ENCODE measurements around the gene GRHPR. TPM values are rescaled to one million over a fixed set of nuclear protein-coding genes. Genes with fewer than 3 reads are reported as not detected.
"Not testable (repeated sequence)": the region's sequence is repeated elsewhere in the genome, so short reads cannot be mapped to it uniquely, and the experiment has no call there.

The GRHPR gene
- polyA plus RNA-seq, 4 donors = 122 to 161 (median 131) TPM

DNA sequence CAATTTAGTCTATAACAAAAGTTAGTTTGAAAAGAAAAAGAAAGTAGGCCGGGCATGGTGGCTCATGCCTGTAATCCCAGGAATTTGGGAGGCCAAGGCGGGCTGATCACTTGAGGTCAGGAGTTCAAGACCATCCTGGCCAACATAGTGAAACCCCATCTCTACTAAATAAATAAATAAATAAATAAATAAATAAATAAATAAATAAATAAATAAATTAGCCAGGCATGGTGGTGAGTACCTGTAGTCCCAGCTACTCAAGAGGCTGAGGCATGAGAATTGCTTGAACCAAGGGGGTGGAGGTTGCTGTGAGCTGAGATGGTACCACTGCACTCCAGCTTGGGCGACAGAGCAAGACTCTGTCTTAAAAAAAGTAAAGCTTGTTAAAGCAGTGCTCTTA lies 24.5 kb upstream of the GRHPR start:
- DNase-seq (ENCODE audit: low read depth in 4 of 4, low spot score in 3 of 4) = not testable (repeated sequence)

DNA sequence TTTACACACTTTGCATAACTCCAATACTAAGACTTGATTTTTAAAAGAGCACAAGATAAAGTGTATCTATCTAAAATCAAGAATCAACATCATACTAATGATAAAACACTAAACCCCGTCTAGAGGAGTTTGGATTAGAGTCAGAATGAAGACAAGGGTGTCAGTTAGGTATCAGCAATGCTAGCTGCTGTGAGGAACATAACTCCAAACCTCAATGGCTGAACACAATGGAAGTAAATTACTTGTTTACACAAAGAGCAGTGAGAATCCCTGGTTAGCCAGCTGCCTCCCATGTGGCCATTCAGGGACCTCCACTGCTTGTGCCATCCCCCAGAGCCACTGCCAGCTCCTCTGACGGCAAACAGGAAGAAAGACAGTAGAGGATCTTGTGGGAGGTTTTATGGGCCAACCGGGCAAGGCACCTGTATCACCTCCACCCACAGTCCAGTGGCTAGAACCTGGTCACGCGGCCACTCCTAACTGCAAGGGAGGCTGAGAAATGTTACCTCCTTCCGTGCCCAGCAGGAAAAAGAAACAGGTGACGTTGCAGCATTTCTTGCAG lies 24.0 kb upstream of the GRHPR start:
- no peak for DNase-seq (ENCODE audit: low read depth in 4 of 4, low spot score in 3 of 4)

DNA sequence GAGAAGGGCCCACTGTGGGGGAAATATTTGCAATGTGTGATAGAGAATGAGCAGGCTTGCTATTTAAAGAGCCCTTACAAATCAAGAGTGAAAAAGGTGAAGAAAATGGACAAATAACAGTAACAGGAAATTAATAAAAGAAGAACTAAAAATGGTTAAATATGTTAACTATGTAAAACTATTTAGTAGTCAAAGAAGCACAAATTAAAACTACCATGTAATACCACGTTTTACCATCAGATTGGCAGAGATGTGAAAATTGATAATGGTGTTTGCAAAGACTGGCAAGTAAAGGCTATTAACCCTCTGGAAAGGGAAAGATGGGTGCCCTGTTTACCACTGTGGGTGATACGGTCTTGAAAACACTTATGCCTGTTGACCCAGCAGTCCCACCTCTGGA lies 23.2 kb upstream of the GRHPR start:
- DNase-seq (ENCODE audit: low read depth in 4 of 4, low spot score in 3 of 4) = no peak

DNA sequence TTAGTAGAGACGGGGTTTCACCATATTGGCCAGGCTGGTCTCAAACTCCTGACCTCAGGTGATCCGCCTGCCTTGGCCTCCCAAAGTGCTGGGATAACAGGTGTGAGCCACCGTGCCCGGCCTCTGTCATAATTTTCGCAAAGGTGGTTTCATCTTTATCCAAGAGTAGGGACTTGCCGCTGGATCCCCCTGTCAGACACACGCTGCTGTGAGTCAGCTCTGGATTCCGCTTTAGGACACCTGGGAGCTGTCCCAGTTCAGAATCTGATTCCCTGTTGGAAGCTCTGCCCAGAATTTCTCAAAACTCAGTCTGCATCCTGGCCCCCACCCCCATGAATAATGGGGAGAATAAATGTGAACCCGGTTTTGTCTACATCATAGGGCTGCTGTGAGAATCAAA lies 17.9 kb upstream of the GRHPR start:
- no peak for DNase-seq (ENCODE audit: low read depth in 4 of 4, low spot score in 3 of 4)

DNA sequence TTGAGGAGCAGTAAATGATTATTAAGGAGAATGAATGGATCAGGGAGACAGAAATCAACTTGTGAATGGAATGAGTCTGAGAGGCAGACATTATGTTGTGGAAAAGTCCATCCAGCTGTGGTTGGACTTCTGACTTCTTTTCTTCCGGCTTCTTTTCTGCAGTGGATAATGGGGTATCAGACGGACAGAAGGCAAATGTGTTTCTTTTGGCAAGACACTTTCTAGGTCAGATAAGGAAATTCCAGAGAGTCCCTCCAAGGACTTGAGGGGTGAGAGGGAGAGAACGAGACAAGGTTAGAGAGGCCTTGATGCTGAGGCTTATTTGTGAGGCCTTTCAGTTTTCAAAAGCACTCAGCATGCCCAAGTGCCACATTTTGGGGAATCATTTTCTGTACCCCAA lies 17.1 kb upstream of the GRHPR start:
- no peak for DNase-seq (ENCODE audit: low read depth in 4 of 4, low spot score in 3 of 4)

DNA sequence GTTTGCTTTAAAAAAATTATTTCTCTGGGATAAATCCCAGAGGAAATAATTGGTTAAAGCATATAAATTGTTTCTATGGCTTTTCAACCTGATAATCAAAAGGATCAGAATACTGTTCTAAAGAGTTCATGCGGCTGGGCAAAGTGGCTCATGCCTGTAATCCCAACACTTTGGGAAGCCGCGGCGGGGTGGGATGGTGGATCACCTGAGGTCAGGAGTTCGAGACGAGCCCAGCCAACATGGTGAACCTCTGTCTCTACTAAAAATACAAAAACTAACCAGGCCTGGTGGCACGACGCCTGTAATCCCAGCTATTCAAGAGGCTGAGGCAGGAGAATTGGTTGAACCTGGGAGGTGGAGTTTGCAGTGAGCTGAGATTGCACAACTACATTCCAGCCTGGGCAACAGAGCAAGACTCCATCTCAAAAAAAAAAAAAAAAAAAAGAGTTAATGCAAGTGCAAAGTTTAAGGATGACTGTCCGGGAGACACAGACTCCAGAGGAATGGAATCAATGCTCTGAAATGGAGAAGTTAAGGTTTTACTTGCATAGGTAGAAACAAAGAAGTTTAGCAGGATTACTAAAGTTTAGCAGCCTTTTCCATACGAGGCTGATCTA lies 16.6 kb upstream of the GRHPR start:
- DNase-seq (ENCODE audit: low read depth in 4 of 4, low spot score in 3 of 4) = no peak

DNA sequence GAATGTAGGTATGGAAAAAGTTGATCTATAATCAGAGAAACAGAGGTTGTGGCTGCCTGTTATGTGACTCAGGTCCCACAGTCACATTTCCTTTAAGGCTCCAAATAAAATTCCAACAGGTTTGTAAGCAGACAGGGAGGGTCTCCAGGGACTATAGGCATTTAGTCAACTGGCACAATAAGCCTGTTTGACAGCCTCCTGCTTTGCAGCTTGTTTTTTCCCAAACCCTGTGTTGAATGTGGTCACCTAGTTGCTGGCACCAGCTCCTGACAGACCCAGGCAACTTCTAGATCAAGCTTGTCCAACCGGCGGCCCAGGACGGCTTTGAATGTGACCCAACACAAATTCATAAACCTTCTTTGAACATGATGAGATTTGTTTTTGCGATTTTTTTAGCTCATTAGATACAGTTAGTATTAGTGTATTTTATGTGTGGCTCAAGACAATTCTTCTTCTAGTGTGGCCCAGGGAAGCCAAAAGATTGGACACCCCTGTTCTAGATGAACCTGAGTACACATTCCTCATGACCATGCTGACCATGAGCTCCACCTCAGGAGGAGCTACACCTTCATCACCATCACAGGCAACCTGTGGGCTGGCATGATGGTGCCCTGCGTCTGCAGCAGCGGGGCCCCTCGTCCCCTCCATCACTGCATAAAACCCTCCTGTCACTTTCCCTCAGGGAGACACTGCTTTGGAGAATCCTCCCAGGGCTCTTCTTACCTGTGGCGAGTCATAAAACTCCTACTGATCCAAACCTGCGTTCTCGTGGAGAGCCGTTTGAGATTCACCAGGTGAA lies 15.7 kb upstream of the GRHPR start:
- DNase-seq (ENCODE audit: low read depth in 4 of 4, low spot score in 3 of 4) = no peak

DNA sequence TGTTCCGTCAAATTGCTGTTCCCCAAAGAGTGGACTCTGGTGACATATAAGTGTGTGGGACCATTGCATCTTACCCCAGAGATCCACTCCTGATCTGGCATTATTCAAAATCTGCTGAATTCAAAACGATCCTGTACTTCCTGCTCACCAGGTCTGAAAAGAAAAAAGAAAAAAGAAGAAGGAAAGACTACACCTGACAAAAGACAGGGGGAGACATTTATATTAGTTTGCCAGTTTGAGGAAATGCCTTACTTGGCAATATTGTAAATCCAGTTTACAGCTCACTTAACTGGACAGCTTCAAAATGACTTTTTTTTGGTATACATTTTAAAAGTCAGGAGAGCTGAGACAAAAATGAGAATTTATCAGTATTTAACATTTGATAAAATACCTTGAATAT lies 15.0 kb upstream of the GRHPR start:
- no peak for DNase-seq (ENCODE audit: low read depth in 4 of 4, low spot score in 3 of 4)

DNA sequence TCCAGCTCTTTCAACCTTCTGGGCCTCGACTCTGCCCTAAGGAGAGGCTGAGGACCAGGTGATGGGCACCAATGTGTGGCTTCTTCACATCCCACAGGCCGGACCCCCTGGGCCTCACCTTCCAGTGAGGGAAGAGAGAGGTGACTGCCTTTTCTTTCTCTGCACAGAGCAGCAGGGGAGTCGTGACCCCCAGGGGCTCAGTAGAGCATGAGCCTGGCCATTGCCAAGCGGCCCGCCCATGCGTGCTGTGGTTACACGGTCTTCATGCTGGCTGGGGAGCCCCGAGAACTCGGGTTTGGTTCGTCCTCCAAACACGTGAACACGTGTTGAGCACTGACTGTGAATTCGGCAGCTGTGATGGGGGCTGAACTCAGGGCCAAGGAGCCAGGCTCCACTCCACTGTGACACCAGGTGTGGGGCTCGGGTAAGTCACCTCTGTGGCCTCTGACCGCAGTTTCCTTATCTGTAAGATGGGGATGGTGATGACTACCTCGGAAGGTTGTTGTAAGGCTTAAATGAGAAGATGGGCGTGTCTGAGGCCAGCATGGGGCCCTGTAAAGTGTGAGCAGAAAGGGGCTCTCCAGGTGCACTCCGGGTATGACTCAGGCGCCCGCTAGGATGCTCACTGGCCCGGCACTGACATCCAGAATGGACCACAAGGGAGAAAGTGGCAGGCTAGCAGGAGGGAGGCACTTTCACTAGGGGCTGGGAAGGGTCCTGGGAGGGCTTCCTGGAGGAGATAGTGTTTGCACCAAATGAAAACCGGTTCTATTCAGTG lies 13.4 kb upstream of the GRHPR start:
- DNase-seq (ENCODE audit: low read depth in 4 of 4, low spot score in 3 of 4) = no peak

DNA sequence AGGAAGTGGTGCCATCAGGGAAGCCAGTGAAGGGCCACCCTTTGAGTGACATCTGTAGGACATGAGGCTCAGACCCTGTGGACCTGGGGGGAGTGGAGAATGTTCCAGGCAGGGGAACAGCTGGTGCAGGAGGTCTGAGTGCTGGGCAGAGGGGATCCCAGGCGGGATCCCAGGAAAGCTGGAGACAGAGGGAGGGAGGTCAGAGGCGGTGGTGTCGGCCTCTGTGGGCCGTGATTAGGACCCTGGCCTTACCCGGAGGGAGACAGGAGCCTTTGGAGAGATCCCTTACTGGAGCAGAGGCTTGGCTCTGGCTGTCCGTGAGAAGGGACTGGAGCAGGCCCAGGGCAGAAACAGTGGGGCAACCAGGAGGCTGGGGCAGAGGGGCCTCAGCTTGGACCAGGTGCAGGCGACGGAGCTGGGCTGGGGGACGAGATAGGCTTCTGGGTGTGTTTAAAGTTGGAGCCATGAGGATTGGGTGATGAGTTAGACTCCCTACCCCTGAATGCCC lies 12.1 kb upstream of the GRHPR start:
- no peak for DNase-seq (ENCODE audit: low read depth in 4 of 4, low spot score in 3 of 4)

DNA sequence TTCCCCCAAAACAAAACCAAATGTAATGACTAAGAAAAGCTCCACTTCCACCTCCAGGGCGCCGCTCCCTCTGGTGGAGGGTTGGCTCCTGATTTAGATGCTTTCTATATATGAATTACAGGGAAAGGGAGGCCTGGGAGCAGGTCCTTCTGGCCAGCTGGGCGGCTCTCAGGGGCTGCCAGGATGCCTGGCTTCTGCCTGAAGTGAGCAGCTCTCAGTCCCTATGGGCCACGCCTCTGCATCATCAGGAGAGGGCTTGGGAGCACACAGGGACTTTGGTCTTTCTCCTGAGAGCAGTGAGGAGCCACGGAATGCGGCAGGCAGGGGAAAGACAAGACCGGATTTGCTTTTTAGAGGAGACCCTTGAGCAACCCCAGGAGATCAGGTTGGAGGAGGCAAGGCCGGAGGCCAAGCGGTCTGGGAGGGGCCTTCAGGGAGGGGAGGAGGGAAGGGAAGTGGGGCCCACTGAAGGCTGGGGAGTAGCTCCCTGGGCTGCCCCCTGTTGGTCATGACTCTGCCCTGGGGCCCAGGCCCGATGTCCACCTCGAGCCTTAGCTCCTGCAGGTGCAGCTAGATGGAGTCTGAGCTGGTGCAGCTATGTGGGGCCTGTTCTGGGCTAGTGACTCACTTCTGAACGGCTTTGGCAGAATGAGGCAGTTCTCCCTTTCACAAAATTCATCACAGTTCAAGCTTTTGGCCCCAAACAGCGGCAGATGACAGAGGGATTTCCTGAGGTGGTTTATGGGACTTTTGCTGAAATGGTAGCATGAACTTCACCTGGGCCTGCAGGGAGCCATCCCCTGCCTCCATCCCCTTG lies 11.3 kb upstream of the GRHPR start:
- DNase-seq (ENCODE audit: low read depth in 4 of 4, low spot score in 3 of 4) = no peak

DNA sequence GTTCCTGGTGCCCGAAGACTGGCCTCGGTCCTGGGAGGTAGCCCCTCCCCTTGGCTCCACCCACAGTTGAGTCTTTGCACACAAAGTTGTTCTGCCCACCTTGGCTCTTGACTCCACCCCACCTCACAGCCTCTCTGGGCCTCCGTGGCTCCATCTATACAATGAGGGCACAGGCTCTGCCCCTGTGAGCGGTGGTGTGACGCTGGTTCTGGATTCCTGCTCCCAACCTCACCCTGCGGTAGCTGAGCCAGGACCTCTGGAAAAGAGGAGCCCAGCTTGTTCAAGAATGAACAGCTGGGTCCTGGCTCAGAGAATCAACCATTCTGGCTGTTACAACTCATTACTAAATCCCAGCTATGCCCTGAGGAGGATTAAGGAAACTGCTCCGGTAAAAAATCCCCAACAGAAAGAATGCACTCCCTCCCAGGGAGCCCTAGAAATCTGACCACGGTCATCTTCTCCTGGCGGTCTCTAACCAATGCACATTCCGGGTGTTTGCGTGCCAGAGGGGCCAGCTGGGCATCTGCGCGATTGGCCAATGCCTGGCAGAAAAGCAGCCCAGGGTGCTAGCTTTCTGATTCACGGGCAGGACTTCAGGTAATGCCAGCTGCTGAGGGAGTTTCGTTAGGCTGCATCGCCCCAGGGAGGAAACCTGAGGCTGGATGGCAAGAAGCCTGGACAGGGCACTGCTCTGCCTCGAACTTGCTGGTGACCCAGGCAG lies 9.9 kb upstream of the GRHPR start:
- DNase-seq (ENCODE audit: low read depth in 4 of 4, low spot score in 3 of 4) = no peak

DNA sequence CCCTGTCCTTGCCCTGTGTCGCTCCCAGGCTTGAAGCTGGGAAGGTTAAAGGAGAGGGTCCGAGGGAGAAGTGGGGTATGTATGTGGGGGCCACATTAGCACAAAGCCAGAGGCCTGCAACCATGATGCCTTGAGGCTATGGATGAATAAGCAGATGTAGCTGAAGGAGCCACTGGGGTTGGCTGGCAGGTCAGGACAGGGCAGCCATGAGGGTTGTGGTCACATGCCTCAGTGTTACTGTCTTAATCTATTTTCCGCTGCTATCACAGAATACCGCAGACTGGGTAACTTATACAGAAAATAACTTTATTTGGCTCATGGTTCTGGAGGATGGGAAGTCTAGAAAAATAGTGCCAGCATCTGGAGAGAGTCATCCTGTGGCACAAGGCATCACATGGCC lies 9.2 kb upstream of the GRHPR start:
- no peak for DNase-seq (ENCODE audit: low read depth in 4 of 4, low spot score in 3 of 4)

DNA sequence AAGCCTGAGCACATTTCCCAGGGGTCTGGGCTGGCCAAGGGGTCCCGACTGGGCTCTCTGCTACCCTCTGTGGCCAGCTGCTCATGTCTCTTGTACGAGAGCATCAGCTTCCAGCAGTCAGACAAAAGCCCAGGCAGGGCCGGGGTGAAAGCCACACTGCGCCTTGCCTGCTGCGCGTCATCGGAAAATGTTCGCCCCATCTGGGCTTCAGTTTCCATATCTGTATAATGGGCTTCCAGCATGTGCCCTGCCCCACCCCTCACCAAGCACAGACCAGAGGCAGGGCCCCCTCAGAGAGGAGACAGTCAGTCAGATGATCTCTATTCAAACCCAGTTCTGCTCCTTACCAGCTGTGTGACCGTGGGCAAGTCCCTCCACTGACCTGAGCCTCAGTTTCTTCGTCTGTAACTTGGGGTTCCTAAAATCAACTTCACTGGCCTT lies 8.0 kb upstream of the GRHPR start:
- no peak for DNase-seq (ENCODE audit: low read depth in 4 of 4, low spot score in 3 of 4)

DNA sequence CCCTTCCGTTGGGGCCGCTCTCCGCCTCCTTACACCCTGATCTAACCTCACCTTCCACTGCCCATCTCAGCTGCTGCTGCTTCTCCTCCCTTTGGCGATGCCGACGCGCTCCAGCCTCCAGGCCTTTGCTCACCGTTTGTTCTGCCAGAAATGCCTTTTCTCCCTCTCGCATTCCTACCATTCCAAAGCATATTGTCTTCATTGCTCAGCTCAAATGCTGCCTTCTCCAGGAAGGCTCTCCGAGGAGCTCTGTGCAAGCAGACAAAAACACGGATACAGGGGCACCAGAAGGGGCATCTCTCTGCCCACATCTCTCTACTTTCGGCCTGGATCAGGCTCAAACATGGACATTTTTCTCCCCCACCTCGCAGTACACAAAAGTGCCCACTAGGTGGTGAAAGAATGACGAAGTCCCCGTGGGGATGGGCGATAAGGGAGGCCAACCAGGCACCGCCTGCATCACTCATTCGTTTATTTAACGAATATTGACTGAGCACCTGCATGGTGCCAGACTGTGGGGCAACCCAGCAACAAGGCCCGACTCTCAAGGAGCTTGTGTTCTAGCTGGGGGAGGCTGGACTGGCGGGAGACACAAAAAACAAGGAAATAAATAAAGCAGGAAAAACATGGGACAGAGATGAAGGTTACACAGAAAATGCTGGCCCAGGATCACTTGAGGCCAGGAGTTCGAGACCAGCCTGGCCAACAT lies 7.3 kb upstream of the GRHPR start:
- peak; percentile 58 to 73 (median 68) for DNase-seq (ENCODE audit: low read depth in 4 of 4, low spot score in 3 of 4)

DNA sequence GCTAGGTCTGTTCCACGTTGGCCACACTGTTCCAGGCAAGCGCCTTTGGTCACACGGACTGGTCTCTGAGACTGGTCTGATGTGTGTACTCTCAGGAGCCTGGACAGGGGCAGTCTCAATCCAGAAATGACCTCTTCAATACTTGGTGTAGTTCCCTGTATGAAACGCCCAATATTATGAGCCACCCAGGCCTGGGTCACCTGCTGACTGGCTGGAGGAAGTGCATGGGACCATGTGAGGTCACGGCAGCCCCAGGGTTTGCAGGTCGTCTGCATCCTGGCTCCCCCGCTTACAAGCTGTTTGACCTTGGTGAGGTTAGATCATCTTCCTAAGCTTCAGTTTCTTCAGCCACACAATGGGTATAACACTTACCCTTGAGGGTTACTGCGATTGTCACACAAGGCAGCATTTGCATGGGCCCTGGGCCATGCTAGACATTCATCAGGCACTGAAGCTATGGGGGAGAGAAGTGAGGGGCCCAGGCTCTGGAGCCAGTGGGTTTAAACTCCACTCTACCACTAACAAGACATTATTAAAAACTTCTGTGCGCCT lies 5.2 kb upstream of the GRHPR start:
- no peak for DNase-seq (ENCODE audit: low read depth in 4 of 4, low spot score in 3 of 4)

DNA sequence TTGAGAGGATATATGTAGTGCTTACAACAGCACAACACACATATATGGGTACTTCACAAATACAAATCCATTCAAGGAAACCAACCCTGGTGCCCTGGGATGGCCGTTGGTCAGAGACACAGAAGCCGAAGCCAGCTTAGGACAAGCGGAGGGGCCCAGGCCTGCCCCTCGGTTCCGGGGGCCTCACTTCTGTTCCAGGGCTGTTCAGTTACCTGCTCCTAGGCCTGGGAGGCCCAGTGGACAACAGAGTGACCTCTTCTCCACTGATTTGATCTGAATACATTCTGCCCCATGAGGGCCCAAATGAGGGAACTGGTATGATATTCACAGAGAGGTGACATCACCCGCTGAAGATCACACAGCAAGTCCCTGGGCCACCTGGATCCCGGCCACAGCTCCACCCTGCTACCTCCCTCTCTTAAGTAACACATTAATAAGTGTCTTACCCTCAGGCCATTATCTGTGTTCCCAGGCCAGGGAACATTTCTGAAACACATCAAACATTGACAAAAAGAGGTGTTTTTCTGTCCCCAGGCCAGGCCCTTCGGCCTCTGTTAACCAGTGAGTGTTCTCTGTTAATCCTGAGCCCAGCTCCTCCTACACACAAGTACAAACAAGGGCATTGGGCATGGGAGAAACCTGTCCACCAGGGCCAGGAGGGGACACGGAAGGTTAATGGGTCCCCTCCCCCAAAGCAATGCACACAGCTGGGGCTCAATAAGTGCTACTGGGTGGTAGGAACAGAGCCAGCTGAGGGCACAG lies 4.5 kb upstream of the GRHPR start:
- DNase-seq (ENCODE audit: low read depth in 4 of 4, low spot score in 3 of 4) = no peak

DNA sequence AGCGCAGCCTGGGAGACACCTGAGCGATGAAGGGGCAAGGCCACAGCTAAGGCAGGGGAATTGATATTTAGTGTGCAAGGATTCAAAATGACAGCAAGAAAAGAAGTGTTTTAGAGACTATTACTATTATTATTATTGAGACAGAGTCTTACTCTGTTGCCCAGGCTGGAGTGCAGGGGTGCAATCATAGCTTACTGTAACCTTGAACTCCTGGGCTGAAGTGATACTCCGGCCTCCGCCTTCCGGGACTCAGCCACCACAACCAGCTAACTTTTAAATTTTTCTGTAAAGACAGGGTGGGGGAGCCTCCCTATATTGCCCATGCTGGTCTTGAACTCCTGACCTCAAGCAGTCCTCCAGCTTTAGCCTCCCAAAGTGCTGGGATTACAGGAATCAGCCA lies 3.3 kb upstream of the GRHPR start:
- DNase-seq (ENCODE audit: low read depth in 4 of 4, low spot score in 3 of 4) = no peak

Data from right renal pelvis (tissue), 4 donors.